Neuronal stem cell (in vitro differentiated cells): ENCODE measurements around the gene TBC1D4.
"Not testable (repeated sequence)": the region's sequence is repeated elsewhere in the genome, so short reads cannot be mapped to it uniquely, and the experiment has no call there.

Source experiments
- DNase-seq: peaks from one replicate; pipeline ENCODE4 v3.0.0-alpha.2; 2013; ENCODE audit warnings: low spot score
- H2AFZ ChIP-seq: one replicate; pipeline ENCODE4 v1.6.1; 2013; ENCODE audit warnings: mild to moderate bottlenecking, low read length, inconsistent platforms
- H2AK5ac ChIP-seq: 2 replicates; pipeline ENCODE4 v1.6.1; 2013; ENCODE audit warnings: low read depth, mild to moderate bottlenecking, inconsistent platforms, low read length, moderate library complexity, mixed read lengths
- H2BK120ac ChIP-seq: 2 replicates; pipeline ENCODE4 v1.6.1; 2013; ENCODE audit warnings: low read depth, mild to moderate bottlenecking, inconsistent platforms, low read length, moderate library complexity, mixed read lengths
- H2BK12ac ChIP-seq: one replicate; pipeline ENCODE4 v1.6.1; 2013; ENCODE audit warnings: low read length, inconsistent platforms
- H2BK15ac ChIP-seq: 2 replicates; pipeline ENCODE4 v1.6.1; 2013; ENCODE audit warnings: mild to moderate bottlenecking, low read length, inconsistent platforms, mixed read lengths
- H2BK5ac ChIP-seq: one replicate; pipeline ENCODE4 v1.6.1; 2013; ENCODE audit warnings: inconsistent platforms, mild to moderate bottlenecking, low read length, moderate library complexity
- H3K14ac ChIP-seq: one replicate; pipeline ENCODE4 v1.6.1; 2013; ENCODE audit warnings: low read length, inconsistent platforms
- H3K18ac ChIP-seq: 2 replicates; pipeline ENCODE4 v1.6.1; 2013; ENCODE audit warnings: low read length, inconsistent platforms
- H3K23ac ChIP-seq: 2 replicates; pipeline ENCODE4 v1.6.1; 2013; ENCODE audit warnings: low read depth, mild to moderate bottlenecking, mixed read lengths, low read length, inconsistent platforms; ENCODE audit not compliant: poor library complexity
- H3K27ac ChIP-seq: replicated peaks from 3 replicates; pipeline ENCODE4 v1.5.1; 2013; ENCODE audit warnings: low read length, inconsistent platforms
- H3K27me3 ChIP-seq, 3 experiments: 2 replicates each; pipeline ENCODE4 v1.6.1; 2013; ENCODE audit warnings: low read length in 3 of 3, mild to moderate bottlenecking in 2 of 3, inconsistent platforms in 1 of 3, low read depth in 1 of 3, mixed read lengths in 1 of 3, moderate library complexity in 1 of 3; ENCODE audit not compliant: control insufficient read depth in 3 of 3, insufficient read depth in 3 of 3
- H3K36me3 ChIP-seq, 2 donors: replicated peaks in 1 of 2; 2 replicates each; pipeline ENCODE4 v1.6.1; 2013; ENCODE audit warnings: low read length in 2 of 2; ENCODE audit not compliant: control insufficient read depth in 2 of 2, insufficient read depth in 2 of 2
- H3K4ac ChIP-seq: 2 replicates; pipeline ENCODE4 v1.6.1; 2013; ENCODE audit warnings: inconsistent platforms, mild to moderate bottlenecking, low read length, moderate library complexity
- H3K4me1 ChIP-seq, 2 donors: 1 replicate in 1 of 2; 2 replicates in 1 of 2; pipeline ENCODE4 v1.6.1; 2013; ENCODE audit warnings: low read length in 2 of 2, low read depth in 1 of 2; ENCODE audit not compliant: control insufficient read depth in 2 of 2, insufficient read depth in 1 of 2
- H3K4me2 ChIP-seq: one replicate; pipeline ENCODE4 v1.6.1; 2013; ENCODE audit warnings: mild to moderate bottlenecking, low read length, inconsistent platforms; ENCODE audit not compliant: insufficient read depth, poor library complexity, severe bottlenecking
- H3K4me3 ChIP-seq, 2 donors: 2 replicates each; pipeline ENCODE4 v1.5.1; 2013; ENCODE audit warnings: low read length in 2 of 2, mild to moderate bottlenecking in 2 of 2, inconsistent platforms in 1 of 2, moderate library complexity in 1 of 2
- H3K79me1 ChIP-seq: one replicate; pipeline ENCODE4 v1.6.1; 2013; ENCODE audit warnings: low read depth, mild to moderate bottlenecking, inconsistent platforms, low read length, moderate library complexity
- H3K9ac ChIP-seq: one replicate; pipeline ENCODE4 v1.6.1; 2013; ENCODE audit warnings: mild to moderate bottlenecking, low read depth, low read length, inconsistent platforms; ENCODE audit not compliant: poor library complexity
- H3K9me3 ChIP-seq, 2 donors: replicated peaks in 1 of 2; 2 replicates each; pipeline versions ENCODE3 to v1.6.1; 2013; ENCODE audit warnings: low read length in 2 of 2, mild to moderate bottlenecking in 2 of 2, inconsistent platforms in 1 of 2, low read depth in 1 of 2, mixed read lengths in 1 of 2, moderate library complexity in 1 of 2; ENCODE audit not compliant: control insufficient read depth in 2 of 2, insufficient read depth in 1 of 2
- H4K8ac ChIP-seq: one replicate; pipeline ENCODE4 v1.6.1; 2013; ENCODE audit warnings: low read depth, mild to moderate bottlenecking, inconsistent platforms, low read length, moderate library complexity
- H4K91ac ChIP-seq: one replicate; pipeline ENCODE4 v1.6.1; 2013; ENCODE audit warnings: low read length, low read depth, mild to moderate bottlenecking, inconsistent platforms; ENCODE audit not compliant: poor library complexity
- WGBS, 2 donors: extraction: QIAGEN DNeasy Blood & Tissue Kit; methylation state at CpG; one replicate each; pipeline ENCODE4 v1.1.7; 2013; ENCODE audit warnings: missing lambda C conversion rate in 2 of 2, mixed read lengths in 1 of 2; ENCODE audit not compliant: insufficient read length in 2 of 2, insufficient replicate concordance in 1 of 2; ENCODE audit errors: extremely low coverage in 2 of 2; 5-methylcytosine and 5-hydroxymethylcytosine counted together

The TBC1D4 gene

GRCh38 chr13:75355609-75356008 is 126.4 kb downstream of the TBC1D4 start:
- Histone ChIP-seq H2BK15ac (no peak overlapping the region), H3K79me1 (no peaks in the 10 kb centered on the region), H3K4me3 (no peak overlapping the region), H3K36me3 (peaks cover 1 to 10% of the 10 kb centered on the region in 2 donors), H3K27ac (no peak overlapping the region), H3K14ac (no peak overlapping the region), H3K4ac (no peak overlapping the region), H4K91ac (no peak overlapping the region), H4K8ac (no peak overlapping the region), H3K4me1 (no peaks in the 10 kb centered on the region), H3K9me3 (no peaks in the 10 kb centered on the region), H3K23ac (no peak overlapping the region), H2BK5ac (no peak overlapping the region), H2BK120ac (no peak overlapping the region), H3K4me2 (no peak overlapping the region), H3K9ac (no peak overlapping the region), H2BK12ac (no peak overlapping the region), H3K18ac (no peak overlapping the region), H2AFZ (no peak overlapping the region), H3K27me3 (no peaks in the 10 kb centered on the region), H2AK5ac (no peak overlapping the region)
- DNase-seq, result no peak

DNA sequence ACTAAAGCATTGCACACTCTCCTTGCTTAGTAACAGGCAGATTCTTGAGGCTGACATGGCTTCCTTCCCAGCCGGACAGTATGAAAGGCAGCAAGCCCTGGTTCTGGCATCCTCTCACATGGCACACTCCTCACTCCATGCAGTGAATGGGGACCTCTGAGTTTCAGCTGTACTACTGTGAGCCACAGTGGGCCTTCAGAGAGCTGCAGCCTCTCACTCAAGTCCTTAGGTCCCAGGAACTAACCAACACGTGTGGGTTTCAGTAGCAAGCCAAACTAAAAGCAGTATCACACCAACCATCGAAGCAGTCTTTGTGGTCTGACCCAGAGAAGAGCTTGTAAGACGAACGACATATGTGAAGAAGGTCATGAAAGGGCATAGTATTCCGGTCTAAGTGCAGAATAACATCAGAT is 128.2 kb downstream of the TBC1D4 start:
- H2BK12ac ChIP-seq, result no peak overlapping the region
- no CpG with 5 or more reads among the region's 6 CpGs for WGBS, 2 donors
- no peak overlapping the region for H2BK5ac ChIP-seq
- no peak overlapping the region for H3K4ac ChIP-seq
- no peak overlapping the region for H4K91ac ChIP-seq
- H2BK120ac ChIP-seq, result no peak overlapping the region
- H2BK15ac ChIP-seq, result no peak overlapping the region
- H4K8ac ChIP-seq, result no peak overlapping the region
- no peaks in the 10 kb centered on the region for H3K4me1 ChIP-seq
- H3K4me2 ChIP-seq, result no peak overlapping the region
- no peaks in the 10 kb centered on the region for H3K79me1 ChIP-seq
- no peak overlapping the region for H3K14ac ChIP-seq
- H3K27me3 ChIP-seq, result no peaks in the 10 kb centered on the region
- no peak overlapping the region for H3K18ac ChIP-seq
- H3K9ac ChIP-seq, result no peak overlapping the region
- no peak overlapping the region for H3K4me3 ChIP-seq
- no peak overlapping the region for H3K23ac ChIP-seq
- no peak overlapping the region for H3K27ac ChIP-seq
- H2AFZ ChIP-seq, result no peak overlapping the region
- DNase-seq, result no peak
- H3K36me3 ChIP-seq, result peaks cover 1 to 10% of the 10 kb centered on the region in 2 donors
- no peaks in the 10 kb centered on the region for H3K9me3 ChIP-seq
- H2AK5ac ChIP-seq, result no peak overlapping the region

DNA sequence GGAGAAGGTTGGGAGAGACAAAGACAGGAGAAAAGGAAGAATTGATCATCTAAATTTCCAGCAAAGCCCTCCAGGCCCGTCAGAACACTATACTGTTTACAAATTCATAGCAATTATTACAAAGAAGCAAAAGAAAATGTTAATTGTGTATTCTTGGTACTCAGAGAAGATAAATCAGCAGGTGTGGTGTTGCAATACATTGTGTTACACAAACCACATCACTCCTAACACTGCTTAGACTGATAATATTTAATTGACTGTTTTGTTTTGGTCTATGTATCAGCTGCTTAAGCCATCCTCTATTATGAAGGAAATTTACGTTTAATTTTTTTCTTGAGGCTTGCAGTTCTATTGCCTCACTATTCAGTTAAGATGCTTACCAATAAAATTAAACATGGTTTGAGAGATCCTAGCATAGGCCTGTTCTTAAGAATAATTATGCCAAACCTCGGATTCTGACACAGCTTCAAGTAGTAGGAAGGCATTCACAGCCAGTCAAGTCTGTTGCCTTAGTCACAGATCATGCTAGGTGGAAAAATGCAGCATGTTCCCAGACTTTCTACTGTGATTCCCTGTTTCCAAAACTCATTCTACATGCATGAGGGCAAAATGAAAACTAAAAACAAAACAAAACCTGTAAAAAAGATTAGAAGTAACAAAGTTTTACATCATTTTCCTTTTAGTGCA is 129.2 kb downstream of the TBC1D4 start:
- Histone ChIP-seq H2BK12ac (no peak overlapping the region), H3K4me1 (no peaks in the 10 kb centered on the region), H3K18ac (no peak overlapping the region), H2BK15ac (no peak overlapping the region), H3K27ac (no peak overlapping the region), H3K14ac (no peak overlapping the region), H3K4me3 (no peak overlapping the region), H3K9ac (no peak overlapping the region), H4K91ac (no peak overlapping the region), H3K79me1 (no peaks in the 10 kb centered on the region), H3K4me2 (no peak overlapping the region), H3K9me3 (no peaks in the 10 kb centered on the region), H3K27me3 (no peaks in the 10 kb centered on the region), H3K4ac (no peak overlapping the region), H3K23ac (no peak overlapping the region), H2AK5ac (no peak overlapping the region), H2BK5ac (no peak overlapping the region), H2BK120ac (no peak overlapping the region), H4K8ac (no peak overlapping the region), H3K36me3 (peaks cover 4 to 16% of the 10 kb centered on the region in 2 donors), H2AFZ (no peak overlapping the region)
- WGBS, 2 donors, result no CpG with 5 or more reads among the region's 3 CpGs
- DNase-seq, result no peak

GRCh38 chr13:75351538-75351937 is 130.4 kb downstream of the TBC1D4 start:
- not testable (repeated sequence) for H3K4ac ChIP-seq, H3K4me3 ChIP-seq, H3K4me2 ChIP-seq, H3K23ac ChIP-seq, H2AK5ac ChIP-seq, DNase-seq, H2BK120ac ChIP-seq, H2BK12ac ChIP-seq, H3K27me3 ChIP-seq, H3K9me3 ChIP-seq, H2BK15ac ChIP-seq, H3K79me1 ChIP-seq, H2BK5ac ChIP-seq, H3K18ac ChIP-seq, H3K4me1 ChIP-seq, H4K91ac ChIP-seq, H3K27ac ChIP-seq, H4K8ac ChIP-seq, H2AFZ ChIP-seq, H3K9ac ChIP-seq, H3K14ac ChIP-seq
- no CpG with 5 or more reads among the region's 3 CpGs for WGBS, 2 donors
- H3K36me3 ChIP-seq, result peaks cover 4 to 19% of the 10 kb centered on the region in 2 donors
